Endothelial cell of umbilical vein (primary cell): ENCODE results near the gene SERPIND1. TPM values are rescaled to one million over a fixed set of nuclear protein-coding genes. Genes with fewer than 3 reads are reported as not detected.

Experiments used
- BruUV-seq: library from RNA; stranded (reverse); fragments of 400-500 nt; replicated peaks from 2 replicates; lab custom pipeline; 2021; lab: Mats Ljungman, UMichigan
- CTCF ChIA-PET: fragments of 300-600, 350-600 bp; sonication (Branson Sonifier 250); formaldehyde crosslinking; loops from one replicate; lab custom pipeline; 2021; ENCODE audit warnings: antibody characterized with exemption, inconsistent platforms; lab: Charles Lee
- POLR2A ChIA-PET: fragments of 300-600, 350-600 bp; sonication (Branson Sonifier 250); formaldehyde crosslinking; loops from one replicate; lab custom pipeline; 2021; ENCODE audit warnings: antibody characterized with exemption, inconsistent platforms; lab: Charles Lee
- DNase-seq: peaks from one replicate; pipeline ENCODE4 v3.0.0-alpha.2; 2011; ENCODE audit warnings: low read depth, low spot score
- FAIRE-seq: peaks from 2 replicates; lab custom pipeline; 2011; peaks lifted over from hg19 to GRCh38; lab: Jason Lieb, UNC
- H2AFZ ChIP-seq: 2 replicates; pipeline ENCODE4 v1.6.0; 2012; ENCODE audit warnings: low read depth, low read length, control low read depth, inconsistent platforms
- H3K27ac ChIP-seq: 2 replicates; pipeline ENCODE4 v1.5.1; 2011; ENCODE audit warnings: low read depth, mild to moderate bottlenecking, control low read depth, low read length, moderate library complexity; ENCODE audit not compliant: insufficient read depth
- H3K27me3 ChIP-seq, 2 experiments: 2 replicates each; pipeline versions ENCODE4 v1.6.0 to v1.6.1; 2011; ENCODE audit warnings: low read length in 2 of 2, mixed read lengths in 1 of 2; ENCODE audit not compliant: control insufficient read depth in 2 of 2, insufficient read depth in 2 of 2
- H3K36me3 ChIP-seq, 2 experiments: 2 replicates in 1 of 2; 3 replicates in 1 of 2; pipeline ENCODE4 v1.5.1; 2011; ENCODE audit warnings: low read length in 2 of 2, mild to moderate bottlenecking in 1 of 2, moderate library complexity in 1 of 2; ENCODE audit not compliant: control insufficient read depth in 2 of 2, insufficient read depth in 2 of 2; ENCODE audit errors: extremely low read depth in 1 of 2
- H3K4me1 ChIP-seq: 3 replicates; pipeline ENCODE4 v1.5.1; 2011; ENCODE audit warnings: mild to moderate bottlenecking, low read length; ENCODE audit not compliant: control insufficient read depth, insufficient read depth; ENCODE audit errors: extremely low read depth
- H3K4me2 ChIP-seq: 2 replicates; pipeline ENCODE4 v1.6.1; 2011; ENCODE audit warnings: low read length, control low read depth, mixed read lengths; ENCODE audit not compliant: insufficient read depth
- H3K4me3 ChIP-seq, 3 experiments: fragments of 200-600 bp in 1 of 3; sonication (generic), shearing (Covaris generic) in 1 of 3; replicated peaks in 1 of 3; 2 replicates each; pipeline ENCODE4 v1.5.1; 2011 to 2016; ENCODE audit warnings: control low read depth in 3 of 3, low read length in 3 of 3, mild to moderate bottlenecking in 2 of 3, inconsistent platforms in 1 of 3, low read depth in 1 of 3, moderate library complexity in 1 of 3; ENCODE audit not compliant: insufficient read depth in 1 of 3
- H3K79me2 ChIP-seq: 2 replicates; pipeline ENCODE4 v1.6.0; 2012; ENCODE audit warnings: low read length, inconsistent platforms; ENCODE audit not compliant: control insufficient read depth, insufficient read depth
- H3K9ac ChIP-seq: replicated peaks from 2 replicates; pipeline ENCODE3; 2011; ENCODE audit warnings: low read length, control low read depth; ENCODE audit not compliant: insufficient read depth; ENCODE audit errors: extremely low read depth
- H3K9me1 ChIP-seq: replicated peaks from 3 replicates; pipeline ENCODE4 v1.6.0; 2011; ENCODE audit warnings: mild to moderate bottlenecking, low read length; ENCODE audit not compliant: control insufficient read depth, insufficient read depth; ENCODE audit errors: extremely low read depth
- H3K9me3 ChIP-seq: replicated peaks from 2 replicates; pipeline ENCODE4 v1.5.1; 2012; ENCODE audit warnings: low read length, inconsistent platforms; ENCODE audit not compliant: control insufficient read depth, insufficient read depth
- H4K20me1 ChIP-seq: replicated peaks from 2 replicates; pipeline ENCODE3; 2011; ENCODE audit warnings: mild to moderate bottlenecking, low read length; ENCODE audit not compliant: control insufficient read depth, insufficient read depth; ENCODE audit errors: extremely low read depth
- EZH2 ChIP-seq: IDR thresholded peaks from 2 replicates; pipeline ENCODE4 v1.6.1; 2012; ENCODE audit warnings: borderline replicate concordance, low read depth, mild to moderate bottlenecking, moderate library complexity, low read length, inconsistent platforms; ENCODE audit not compliant: severe bottlenecking
- FOS ChIP-seq: IDR thresholded peaks from 2 replicates; pipeline ENCODE4 v1.6.1; 2011; ENCODE audit warnings: mild to moderate bottlenecking, low read length, moderate library complexity, borderline replicate concordance; ENCODE audit not compliant: insufficient read depth
- GATA2 ChIP-seq: IDR thresholded peaks from 2 replicates; pipeline ENCODE4 v1.7.0; 2011; ENCODE audit warnings: low read depth, mild to moderate bottlenecking, moderate library complexity, mixed read lengths, low read length; ENCODE audit not compliant: insufficient read length, insufficient read depth
- JUN ChIP-seq: IDR thresholded peaks from 2 replicates; pipeline ENCODE4 v1.6.1; 2011; ENCODE audit warnings: borderline replicate concordance, low read depth; ENCODE audit not compliant: insufficient read length, insufficient read depth
- MYC ChIP-seq: IDR thresholded peaks from one replicate; pipeline ENCODE4 v1.6.1; 2011; ENCODE audit warnings: mild to moderate bottlenecking, low read depth, low read length
- dilution Hi-C: fragments of 300-500 bp; cut with MboI; formaldehyde crosslinking; loops from one replicate; pipeline ENCODE4 v1.15.0; 2019; ENCODE audit warnings: low sequenced_read_pairs; ENCODE audit not compliant: extremely low pct_ligation_motif_present
- intact Hi-C: fragments of 100-400 bp; cut with micrococcal nuclease; formaldehyde crosslinking; loops from one replicate; pipeline ENCODE4 v1.10.0; 2022
- polyA plus RNA-seq, 4 experiments: library from polyadenylated mRNA; depleted of rRNA in 3 of 4; stranded (reverse) in 3 of 4; unstranded in 1 of 4; fragments of >200 nt; gene quantifications; 2 replicates each; pipeline versions ENCODE4 v1.2.1 to v1.2.3, GENCODE V29; 2011 to 2012; ENCODE audit warnings: missing spikeins in 1 of 4
- total RNA-seq: library from RNA; stranded (reverse); gene quantifications from 2 replicates; pipeline ENCODE4 v1.2.3, GENCODE V29; 2021
- TF ChIP-seq, protein P1 (sequence below): IDR thresholded peaks from 2 replicates; pipeline ENCODE4 v1.6.1; 2011; ENCODE audit not compliant: insufficient read depth, insufficient read length
- TF ChIP-seq, protein P2 (sequence below), 2 donors: IDR thresholded peaks; 1 replicate in 1 of 2; 2 replicates in 1 of 2; pipeline ENCODE4 v1.5.1; 2011; ENCODE audit warnings: low read length in 2 of 2, mild to moderate bottlenecking in 2 of 2, moderate library complexity in 2 of 2, control low read depth in 1 of 2, inconsistent platforms in 1 of 2, low read depth in 1 of 2; ENCODE audit not compliant: insufficient read depth in 1 of 2; ENCODE audit errors: extremely low read depth in 1 of 2

Gene SERPIND1
- total and polyA plus RNA-seq, 2 donors (not counting 3 experiments of a cell fraction or from before 2014, with no cell fraction given): 0.94 to 1.8 TPM

DNA sequence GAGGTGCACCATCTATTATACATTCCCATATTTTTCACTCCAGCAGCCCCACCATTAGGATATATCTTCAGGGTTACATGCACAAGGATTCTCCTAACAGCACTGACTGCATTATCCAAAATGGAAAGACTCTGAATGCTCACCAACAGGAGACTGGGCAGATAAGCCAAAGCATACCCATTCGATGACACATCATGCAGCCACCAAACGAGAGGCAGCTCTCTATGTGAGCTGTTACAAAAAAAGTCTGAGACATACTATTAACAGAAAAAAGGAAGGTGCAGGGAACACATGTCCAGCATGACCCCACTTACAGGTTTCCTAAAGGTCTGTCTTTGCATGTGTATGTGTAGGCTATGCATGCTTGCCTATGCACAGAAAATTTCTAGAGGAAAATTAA lies 12.4 kb upstream of the SERPIND1 start:
- H3K9me1 ChIP-seq: no peaks in the 10 kb centered on the region
- TF ChIP-seq JUN (no peak), MYC (no peak), EZH2 (no peak), GATA2 (no peak), FOS (no peak)
- TF ChIP-seq, protein P1, sequence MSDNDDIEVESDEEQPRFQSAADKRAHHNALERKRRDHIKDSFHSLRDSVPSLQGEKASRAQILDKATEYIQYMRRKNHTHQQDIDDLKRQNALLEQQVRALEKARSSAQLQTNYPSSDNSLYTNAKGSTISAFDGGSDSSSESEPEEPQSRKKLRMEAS: no peak
- TF ChIP-seq, protein P2, sequence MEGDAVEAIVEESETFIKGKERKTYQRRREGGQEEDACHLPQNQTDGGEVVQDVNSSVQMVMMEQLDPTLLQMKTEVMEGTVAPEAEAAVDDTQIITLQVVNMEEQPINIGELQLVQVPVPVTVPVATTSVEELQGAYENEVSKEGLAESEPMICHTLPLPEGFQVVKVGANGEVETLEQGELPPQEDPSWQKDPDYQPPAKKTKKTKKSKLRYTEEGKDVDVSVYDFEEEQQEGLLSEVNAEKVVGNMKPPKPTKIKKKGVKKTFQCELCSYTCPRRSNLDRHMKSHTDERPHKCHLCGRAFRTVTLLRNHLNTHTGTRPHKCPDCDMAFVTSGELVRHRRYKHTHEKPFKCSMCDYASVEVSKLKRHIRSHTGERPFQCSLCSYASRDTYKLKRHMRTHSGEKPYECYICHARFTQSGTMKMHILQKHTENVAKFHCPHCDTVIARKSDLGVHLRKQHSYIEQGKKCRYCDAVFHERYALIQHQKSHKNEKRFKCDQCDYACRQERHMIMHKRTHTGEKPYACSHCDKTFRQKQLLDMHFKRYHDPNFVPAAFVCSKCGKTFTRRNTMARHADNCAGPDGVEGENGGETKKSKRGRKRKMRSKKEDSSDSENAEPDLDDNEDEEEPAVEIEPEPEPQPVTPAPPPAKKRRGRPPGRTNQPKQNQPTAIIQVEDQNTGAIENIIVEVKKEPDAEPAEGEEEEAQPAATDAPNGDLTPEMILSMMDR (IDR thresholded peaks at IDR 0.05; ENCODE audit: extremely low read depth in 1 of 2, insufficient read depth in 1 of 2, low read depth in 1 of 2, low read length in 2 of 2): no peak
- FAIRE-seq (no peak), DNase-seq (no peak)
- H3K4me1 ChIP-seq: no peaks in the 10 kb centered on the region
- H2AFZ ChIP-seq: no peak overlapping the region
- no TSS peak for BruUV-seq
- H3K4me2 ChIP-seq: no peak overlapping the region
- H4K20me1 ChIP-seq: no peaks in the 10 kb centered on the region
- H3K4me3 ChIP-seq: no peak overlapping the region
- intact Hi-C loops (no loop called here), dilution Hi-C loops (no loop called here)
- H3K27me3 ChIP-seq: no peaks in the 10 kb centered on the region
- H3K36me3 ChIP-seq: peaks cover 2 to 11% of the 10 kb centered on the region in 2 experiments
- no peaks in the 10 kb centered on the region for H3K9me3 ChIP-seq
- no peak overlapping the region for H3K27ac ChIP-seq
- POLR2A ChIA-PET: no interaction called here
- H3K79me2 ChIP-seq: no peaks in the 10 kb centered on the region
- no peak overlapping the region for H3K9ac ChIP-seq
- CTCF ChIA-PET: interaction anchor here (1.0 to 1.4 kb wide), 3 partner anchors 14 to 23 kb away, joined by 3 to 10 read pairs (median 4); no protein-coding TSS in a partner anchor
